ENCODE results near the gene MRPL36.
"Not testable (repeated sequence)": the region's sequence is repeated elsewhere in the genome, so short reads cannot be mapped to it uniquely, and the experiment has no call there.

Gene MRPL36

GRCh38 chr5:1795506-1795905 is 4.1 kb downstream of the MRPL36 start:
- DNase-seq = no peak

GRCh38 chr5:1794901-1795290 is 4.7 kb downstream of the MRPL36 start:
- no peak for DNase-seq

- DNase-seq = no peak
Observed at GRCh38 chr5:1793966-1794900, 5.4 kb downstream of the MRPL36 start.

GRCh38 chr5:1793301-1793740 is 6.3 kb downstream of the MRPL36 start:
- no peak for DNase-seq

GRCh38 chr5:1792842-1793266 is 6.8 kb downstream of the MRPL36 start:
- no peak for DNase-seq

GRCh38 chr5:1791176-1791575 is 8.5 kb downstream of the MRPL36 start:
- no peak for DNase-seq

- DNase-seq = no peak
Observed at GRCh38 chr5:1789834-1790471, 9.7 kb downstream of the MRPL36 start.

GRCh38 chr5:1789438-1789833 is 10.2 kb downstream of the MRPL36 start:
- not testable (repeated sequence) for DNase-seq

- DNase-seq = no peak
Observed at GRCh38 chr5:1788828-1789227, 10.8 kb downstream of the MRPL36 start.

GRCh38 chr5:1788200-1788599 is 11.4 kb downstream of the MRPL36 start:
- no peak for DNase-seq

- no peak for DNase-seq
Observed at GRCh38 chr5:1787472-1788047, 12.1 kb downstream of the MRPL36 start.

- no peak for DNase-seq
Observed at GRCh38 chr5:1786621-1787471, 12.8 kb downstream of the MRPL36 start.

GRCh38 chr5:1785984-1786383 is 13.7 kb downstream of the MRPL36 start:
- DNase-seq = no peak

- DNase-seq = no peak
Observed at GRCh38 chr5:1785062-1785461, 14.6 kb downstream of the MRPL36 start.

GRCh38 chr5:1784197-1785050 is 15.2 kb downstream of the MRPL36 start:
- DNase-seq = no peak

GRCh38 chr5:1783216-1783554 is 16.5 kb downstream of the MRPL36 start:
- DNase-seq = no peak

- no peak for DNase-seq
Observed at GRCh38 chr5:1782385-1783215, 17.0 kb downstream of the MRPL36 start.

- no peak for DNase-seq
Observed at GRCh38 chr5:1781726-1782384, 17.8 kb downstream of the MRPL36 start.

- DNase-seq = no peak
Observed at GRCh38 chr5:1781107-1781506, 18.5 kb downstream of the MRPL36 start.

- DNase-seq = no peak
Observed at GRCh38 chr5:1780614-1780930, 19.1 kb downstream of the MRPL36 start.
